GM08714 (cell line): Measurements from ENCODE around the gene SNX7.

Source experiments
- H3K4me3 ChIP-seq: fragments of 200-500 bp; sonication (Bioruptor generic); 2 replicates; pipeline ENCODE4 v1.5.1; 2014; ENCODE audit warnings: mild to moderate bottlenecking, low read length, inconsistent platforms
- ZNF274 ChIP-seq: IDR thresholded peaks from 2 replicates; pipeline ENCODE4 v1.6.1; 2012; ENCODE audit warnings: mild to moderate bottlenecking, low read depth, low read length

SNX7 gene

GRCh38 chr1:98677288-98677687, 15.8 kb downstream of the SNX7 start:
- H3K4me3 ChIP-seq, result no peak overlapping the region
- no peak for TF ChIP-seq ZNF274

- no peak for TF ChIP-seq ZNF274
These were observed 20.3 kb downstream of the SNX7 start for GRCh38 chr1:98681812-98682211.

GRCh38 chr1:98688110-98688739, 26.7 kb downstream of the SNX7 start:
- H3K4me3 ChIP-seq, result no peak overlapping the region
- TF ChIP-seq ZNF274, result no peak

More at GRCh38 chr1:98681812-98682211, 20.3 kb downstream of the SNX7 start:
- no peak overlapping the region for H3K4me3 ChIP-seq

GRCh38 chr1:98690576-98690975, 29.1 kb downstream of the SNX7 start:
- no peak overlapping the region for H3K4me3 ChIP-seq
- TF ChIP-seq ZNF274, result no peak

GRCh38 chr1:98692482-98692881, 31.0 kb downstream of the SNX7 start:
- H3K4me3 ChIP-seq, result no peak overlapping the region
- TF ChIP-seq ZNF274, result no peak

- H3K4me3 ChIP-seq, result no peak overlapping the region
- TF ChIP-seq ZNF274, result no peak
These were observed 31.9 kb downstream of the SNX7 start for GRCh38 chr1:98693385-98693784.

GRCh38 chr1:98696077-98696476, 34.6 kb downstream of the SNX7 start:
- TF ChIP-seq ZNF274, result no peak
- no peak overlapping the region for H3K4me3 ChIP-seq

GRCh38 chr1:98697781-98698180, 36.3 kb downstream of the SNX7 start:
- no peak for TF ChIP-seq ZNF274
- no peak overlapping the region for H3K4me3 ChIP-seq

- no peak for TF ChIP-seq ZNF274
These were observed 37.1 kb downstream of the SNX7 start for GRCh38 chr1:98698625-98699024.

GRCh38 chr1:98700228-98700627, 38.7 kb downstream of the SNX7 start:
- H3K4me3 ChIP-seq, result no peak overlapping the region
- no peak for TF ChIP-seq ZNF274

More at GRCh38 chr1:98698625-98699024, 37.1 kb downstream of the SNX7 start:
- no peak overlapping the region for H3K4me3 ChIP-seq

- H3K4me3 ChIP-seq, result no peak overlapping the region
- no peak for TF ChIP-seq ZNF274
These were observed 41.5 kb downstream of the SNX7 start for GRCh38 chr1:98702976-98703375.

- no peak for TF ChIP-seq ZNF274
- H3K4me3 ChIP-seq, result no peak overlapping the region
These were observed 43.0 kb downstream of the SNX7 start for GRCh38 chr1:98704474-98704873.

- H3K4me3 ChIP-seq, result no peak overlapping the region
- no peak for TF ChIP-seq ZNF274
These were observed 43.5 kb downstream of the SNX7 start for GRCh38 chr1:98704971-98705370.

- TF ChIP-seq ZNF274, result no peak
- H3K4me3 ChIP-seq, result no peak overlapping the region
These were observed 44.1 kb downstream of the SNX7 start for GRCh38 chr1:98705591-98705990.

- H3K4me3 ChIP-seq, result no peak overlapping the region
- TF ChIP-seq ZNF274, result no peak
These were observed 44.8 kb downstream of the SNX7 start for GRCh38 chr1:98706173-98706843.
